Hypothalamus (tissue), 51 donors: Measurements from ENCODE around the gene XYLB.
"Not testable (repeated sequence)": the region's sequence is repeated elsewhere in the genome, so short reads cannot be mapped to it uniquely, and the experiment has no call there.

ENCODE experiments used
- DNase-seq, 51 donors: peaks; one replicate each; lab custom pipeline; 2025; lab: John Stamatoyannopoulos, UW

Gene XYLB

DNA sequence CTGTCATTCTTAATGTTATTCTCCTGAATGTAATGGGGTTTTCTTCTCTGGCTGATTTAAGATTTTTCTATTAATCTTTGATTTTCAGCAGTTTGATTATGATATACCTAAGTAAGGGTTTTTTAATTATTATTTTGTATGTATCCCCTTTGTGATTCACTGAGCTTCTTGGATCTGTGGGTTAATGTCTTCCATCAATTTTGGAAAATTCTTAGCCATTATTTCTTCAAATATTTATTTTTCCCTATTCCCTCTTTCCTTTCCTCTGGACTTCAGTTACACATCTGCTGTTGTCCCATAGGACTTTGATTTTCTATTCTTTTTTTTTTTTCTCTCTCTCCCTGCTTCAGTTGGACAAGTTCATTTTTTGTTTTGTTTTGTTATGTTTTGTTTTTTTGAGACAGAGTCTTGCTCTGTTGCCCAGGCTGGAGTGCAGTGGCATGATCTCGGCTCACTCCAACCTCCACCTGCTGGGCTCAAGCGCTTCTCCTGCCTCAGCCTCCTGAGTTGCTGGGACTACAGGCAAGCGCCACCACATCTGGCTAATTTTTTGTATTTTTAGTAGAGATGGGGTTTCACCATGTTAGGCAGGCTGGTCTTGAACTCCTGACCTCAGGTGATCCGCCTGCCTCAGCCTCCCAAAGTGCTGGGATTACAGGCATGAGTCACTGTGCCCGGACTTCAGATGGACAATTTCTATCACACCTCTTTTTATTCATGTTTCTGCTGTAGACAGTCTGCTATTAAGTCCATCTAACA is 40.6 kb downstream of the XYLB start:
- DNase-seq = no peak

DNA sequence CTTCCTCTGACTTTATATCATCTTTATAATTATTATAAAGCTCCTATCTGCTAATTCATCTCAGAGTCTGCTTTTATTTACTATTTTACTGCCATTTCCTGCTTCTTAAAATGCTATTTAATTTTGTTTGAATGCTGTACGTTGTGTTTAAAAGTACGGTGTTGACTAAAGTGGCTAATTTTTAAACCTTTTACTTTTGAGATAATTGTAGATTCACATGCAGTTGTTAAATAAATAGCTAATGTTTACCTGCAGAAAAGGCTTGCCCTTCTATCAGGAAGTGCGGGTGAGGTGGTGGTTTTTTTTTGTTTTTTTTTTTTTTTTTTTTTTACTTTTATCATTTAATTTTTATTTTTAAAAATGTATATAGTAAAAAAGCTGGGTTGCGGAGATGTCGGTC is 41.3 kb downstream of the XYLB start:
- no peak for DNase-seq

DNA sequence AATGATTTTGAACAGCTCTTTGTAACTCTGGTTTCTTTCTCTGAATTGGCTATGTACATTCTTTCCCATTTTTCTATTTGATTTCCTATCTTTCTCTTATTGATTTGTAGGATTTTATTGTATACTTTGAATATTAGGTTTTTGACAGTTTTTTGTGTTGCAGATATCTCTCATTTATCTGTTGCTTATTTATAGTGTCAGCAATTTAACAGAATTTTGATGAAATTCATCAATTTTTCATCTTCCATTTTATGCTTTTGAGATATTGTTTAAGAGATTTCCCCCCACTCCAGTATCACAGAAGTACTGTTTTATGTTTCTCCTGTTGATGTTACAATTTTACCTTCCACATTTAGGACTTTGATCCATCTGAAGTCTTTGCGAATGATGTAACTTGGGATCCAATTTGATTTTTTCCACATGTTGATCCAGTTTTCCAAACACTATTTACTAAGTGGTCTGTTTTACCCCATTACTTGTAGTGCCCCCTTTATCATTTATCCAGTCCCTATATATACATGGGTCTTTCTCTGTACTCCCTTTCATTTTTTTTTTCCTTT is 46.1 kb downstream of the XYLB start:
- DNase-seq = no peak

DNA sequence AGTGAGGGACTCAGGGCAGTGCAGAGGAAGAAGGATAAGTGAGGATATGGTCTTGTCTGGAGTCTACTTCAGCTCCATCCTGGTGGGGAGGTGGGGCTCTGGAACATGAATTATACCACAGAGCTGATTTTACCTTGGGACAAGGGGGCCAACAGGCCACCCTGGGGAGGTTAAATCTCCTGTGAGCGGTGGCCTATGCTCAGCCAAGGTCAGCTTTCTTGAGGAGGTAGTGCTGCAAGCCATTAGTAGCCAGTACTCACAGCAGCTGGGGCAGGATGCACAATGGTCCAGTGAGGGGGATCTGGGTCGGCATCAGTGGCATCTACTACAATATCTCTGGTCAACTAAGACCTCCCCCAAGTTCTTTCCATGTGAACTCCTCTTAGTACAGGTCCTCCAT is 49.7 kb downstream of the XYLB start:
- no peak for DNase-seq

DNA sequence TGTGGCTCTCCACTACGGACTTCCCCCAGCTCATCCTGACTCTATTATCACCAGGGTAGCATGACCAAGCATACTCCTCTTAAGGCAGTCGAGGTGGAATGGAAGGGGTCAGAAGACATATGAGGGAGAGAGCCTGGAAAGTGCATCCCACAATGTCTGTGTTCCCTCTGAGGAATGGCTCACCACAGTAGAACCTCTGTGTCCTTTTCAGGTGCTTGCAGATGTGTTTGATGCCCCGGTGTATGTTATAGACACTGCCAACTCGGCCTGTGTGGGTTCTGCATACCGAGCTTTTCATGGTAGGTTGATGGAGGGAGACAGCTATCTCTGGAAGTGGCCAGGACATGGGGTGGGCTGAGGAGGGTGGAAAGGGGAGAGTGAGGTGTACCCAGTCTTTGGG is 50.3 kb downstream of the XYLB start:
- DNase-seq = no peak

DNA sequence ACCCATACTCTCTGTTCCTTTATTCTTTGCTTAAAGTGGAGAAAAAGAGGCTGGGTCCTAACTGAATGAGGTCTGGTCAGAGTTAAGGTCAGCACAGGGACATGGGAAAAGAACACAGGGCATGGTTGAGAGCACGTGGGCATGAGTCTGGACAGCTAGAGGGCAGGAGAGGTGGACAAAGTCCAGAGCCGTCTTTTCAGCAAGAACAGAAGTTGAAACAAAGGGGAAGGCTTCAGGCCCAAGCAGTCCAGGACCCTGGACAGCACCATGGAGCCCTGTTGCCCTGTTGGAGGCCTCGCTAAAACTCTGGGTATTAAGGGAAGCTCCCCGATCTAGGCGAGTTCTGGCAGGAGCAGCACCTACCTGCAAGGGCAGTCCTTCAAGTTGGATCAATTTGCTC is 50.7 kb downstream of the XYLB start:
- DNase-seq = no peak

DNA sequence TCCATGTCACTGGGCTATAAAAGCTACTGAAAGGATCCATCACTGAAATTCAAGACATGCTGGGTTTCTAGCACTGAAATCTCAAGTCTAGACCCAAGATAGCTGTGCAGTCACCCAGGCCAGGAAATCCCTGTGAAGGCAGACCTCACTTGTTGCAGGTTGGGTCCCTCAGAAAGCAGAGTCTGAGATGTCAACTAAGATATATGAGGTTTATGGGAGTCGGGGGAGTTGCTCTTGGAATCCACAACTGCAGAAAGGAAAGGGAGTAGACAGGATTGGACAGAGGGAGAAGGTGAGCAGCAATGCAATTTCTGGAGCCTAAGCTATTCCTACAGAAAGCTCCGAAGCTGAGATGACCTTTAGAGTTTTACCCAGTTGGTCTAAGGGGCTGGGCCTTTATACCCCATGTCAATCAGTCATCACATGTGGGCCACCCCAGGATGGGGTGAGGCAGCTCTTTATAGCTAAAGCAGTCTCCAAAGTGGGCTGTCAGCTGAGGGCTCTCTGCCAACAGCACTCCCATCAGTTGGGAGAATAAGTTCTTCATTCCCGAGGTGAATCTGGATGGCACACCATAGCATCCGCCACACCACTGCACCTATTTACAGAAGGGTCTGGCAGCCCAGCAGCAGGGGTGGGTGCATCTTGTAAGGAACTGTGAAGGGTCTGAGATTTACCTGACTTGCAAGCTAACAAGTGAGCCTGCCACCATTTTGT is 54.8 kb downstream of the XYLB start:
- no peak for DNase-seq

DNA sequence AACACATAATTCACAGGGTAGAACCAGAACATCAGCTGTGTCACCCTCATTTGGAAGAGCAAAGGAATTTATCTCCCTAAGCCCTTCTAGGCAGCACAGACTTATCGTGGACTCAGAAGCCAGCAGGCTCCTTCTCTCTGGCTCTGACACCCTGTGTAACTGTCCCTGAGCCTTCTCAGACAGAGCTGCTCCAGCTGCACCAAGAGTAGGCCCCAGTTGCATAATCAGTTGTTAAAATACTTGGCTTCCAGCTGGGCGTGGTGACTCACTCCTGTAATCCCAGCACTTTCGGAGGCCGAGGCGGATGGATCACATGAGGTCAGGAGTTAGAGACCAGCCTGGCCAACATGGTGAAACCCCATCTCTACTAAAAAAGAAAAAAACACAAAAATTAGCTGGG is 57.7 kb downstream of the XYLB start:
- no peak for DNase-seq

DNA sequence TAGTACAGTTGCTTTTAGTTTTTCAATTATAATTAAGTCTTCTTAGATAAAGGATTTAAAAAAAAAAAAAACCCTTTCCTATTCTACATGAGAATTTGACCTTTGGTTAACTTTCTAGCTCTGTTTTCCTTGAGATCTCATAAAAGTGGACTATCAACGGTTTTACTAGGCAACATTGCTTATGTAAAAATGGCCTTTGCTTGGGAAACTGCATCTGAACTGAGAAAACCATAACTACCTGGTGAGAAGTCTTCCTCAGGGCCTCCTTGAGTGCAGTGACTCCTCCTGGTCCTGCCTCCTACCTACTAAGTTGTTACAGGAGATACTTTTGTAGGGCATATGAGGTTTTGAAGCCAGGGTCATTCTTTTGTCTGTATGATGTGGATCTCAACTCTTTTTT is 65.0 kb downstream of the XYLB start:
- no peak for DNase-seq

DNA sequence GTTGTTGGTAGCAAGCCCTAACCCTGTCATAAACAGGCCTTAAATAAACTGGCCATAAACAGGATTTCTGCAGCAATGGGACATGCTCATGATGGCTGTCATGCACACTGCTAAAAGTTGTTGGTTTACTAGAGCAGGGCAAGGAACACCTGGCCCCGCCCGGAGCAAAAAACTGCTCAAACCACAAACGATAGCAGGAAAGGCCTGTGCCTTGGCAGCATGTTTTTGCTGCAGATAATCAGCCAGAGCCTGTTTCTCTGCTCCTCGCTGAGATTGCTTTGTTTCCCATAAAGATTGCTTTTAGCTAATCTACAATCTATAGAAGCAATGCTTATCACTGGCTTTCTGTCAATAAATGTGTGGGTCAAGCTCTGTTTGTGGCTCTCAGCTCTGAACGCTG is 74.2 kb downstream of the XYLB start:
- DNase-seq = not testable (repeated sequence)

DNA sequence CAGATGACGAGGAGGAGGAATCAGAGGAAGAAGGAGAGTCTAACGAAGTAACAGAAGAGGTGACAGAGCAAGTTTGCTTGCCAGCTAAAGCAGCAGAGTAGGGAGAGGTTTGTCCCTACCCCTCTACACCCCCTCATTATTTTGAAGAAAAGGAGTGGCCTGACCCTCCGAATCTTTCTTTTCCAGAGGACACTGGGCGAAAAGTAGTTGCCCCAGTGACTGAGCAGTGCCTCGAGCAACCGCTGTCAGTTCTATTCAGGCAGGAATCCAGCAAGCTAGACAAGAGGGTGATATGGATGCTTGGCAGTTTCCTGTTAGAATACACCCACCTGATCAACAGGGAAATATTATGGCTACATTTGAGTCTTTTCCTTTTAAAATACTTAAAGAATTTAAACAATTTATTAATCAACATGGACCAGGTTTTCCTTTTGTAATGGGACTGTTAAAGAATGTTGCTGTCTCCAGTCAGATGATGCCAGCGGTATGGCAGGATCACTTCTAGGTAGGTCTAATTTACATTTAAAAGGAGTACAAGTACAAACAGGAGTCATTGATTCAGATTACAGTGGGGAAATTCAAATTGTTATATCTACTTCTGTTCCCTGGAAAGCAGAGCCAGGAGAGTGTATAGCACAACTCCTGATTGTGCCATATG is 75.2 kb downstream of the XYLB start:
- no peak for DNase-seq

DNA sequence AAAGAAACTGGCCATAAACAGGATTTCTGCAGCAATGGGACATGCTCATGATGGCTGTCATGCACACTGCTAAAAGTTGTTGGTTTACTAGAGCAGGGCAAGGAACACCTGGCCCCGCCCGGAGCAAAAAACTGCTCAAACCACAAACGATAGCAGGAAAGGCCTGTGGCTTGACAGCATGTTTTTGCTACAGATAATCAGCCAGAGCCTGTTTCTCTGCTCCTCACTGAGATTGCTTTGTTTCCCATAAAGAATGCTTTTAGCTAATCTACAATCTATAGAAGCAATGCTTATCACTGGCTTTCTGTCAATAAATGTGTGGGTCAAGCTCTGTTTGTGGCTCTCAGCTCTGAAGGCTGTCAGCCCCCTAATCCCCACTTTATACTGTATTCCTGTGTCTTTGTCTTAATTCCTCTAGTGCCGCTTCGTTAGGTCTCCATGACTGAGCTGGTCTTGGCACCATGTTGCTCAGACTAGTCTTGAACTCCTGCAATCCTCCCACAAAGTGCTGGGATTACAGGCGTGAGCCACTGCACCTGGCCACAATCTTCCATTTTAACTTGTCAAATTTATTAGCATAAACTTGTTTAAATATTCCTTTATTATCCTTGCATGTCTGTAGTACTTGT is 80.3 kb downstream of the XYLB start:
- DNase-seq = not testable (repeated sequence)

DNA sequence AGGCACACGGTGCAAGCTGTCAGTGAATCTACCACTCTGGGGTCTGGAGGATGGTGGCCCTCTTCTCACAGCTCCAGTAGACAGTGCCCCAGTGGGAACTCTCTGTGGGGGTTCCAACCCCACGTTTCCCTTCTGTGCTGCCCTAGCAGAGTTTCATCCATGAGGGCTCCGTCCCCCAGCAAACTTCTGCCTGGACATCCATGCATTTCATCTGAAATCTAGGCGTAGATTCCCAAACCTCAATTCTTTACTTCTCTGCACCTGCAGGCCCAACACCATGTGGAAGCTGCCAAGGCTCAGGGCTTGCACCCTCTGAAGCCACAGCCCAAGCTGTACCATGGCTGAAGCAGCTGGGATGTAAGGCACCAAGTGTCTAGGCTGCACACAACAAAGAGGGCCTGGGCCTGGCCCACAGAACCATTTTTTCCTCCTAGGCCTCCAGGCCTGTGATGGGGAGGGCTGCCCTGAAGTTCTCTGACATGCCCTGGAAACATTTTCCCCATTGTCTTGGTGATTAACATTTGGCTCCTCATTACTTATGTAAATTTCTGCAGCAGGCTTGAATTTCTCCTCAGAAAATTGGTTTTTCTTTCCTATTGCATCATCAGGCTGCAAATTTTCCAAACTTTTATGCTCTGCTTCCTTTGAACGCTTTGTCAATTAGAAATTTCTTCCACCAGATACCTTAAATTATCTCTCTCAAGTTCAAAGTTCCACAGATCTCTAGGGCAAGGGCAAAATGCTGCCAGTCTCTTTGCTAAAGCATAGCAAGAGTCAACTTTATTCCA is 86.5 kb downstream of the XYLB start:
- not testable (repeated sequence) for DNase-seq

DNA sequence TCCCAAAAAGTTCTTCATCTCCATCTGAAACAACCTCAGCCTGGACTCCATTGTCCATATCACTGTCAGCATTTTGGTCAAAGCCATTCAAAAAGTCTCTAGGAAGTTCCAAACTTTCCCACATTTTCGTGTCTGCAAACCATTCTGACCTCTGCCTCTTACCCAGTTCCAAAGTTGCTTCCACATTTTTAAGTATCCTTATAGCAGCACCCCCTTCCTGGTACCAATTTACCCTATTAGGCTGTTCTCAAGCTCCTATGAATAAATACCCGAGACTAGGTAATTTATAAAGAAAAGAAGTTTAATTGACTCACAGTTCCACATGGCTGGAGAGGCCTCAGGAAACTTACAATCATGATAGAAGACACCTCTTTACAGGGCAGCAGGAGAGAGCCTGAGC is 87.1 kb downstream of the XYLB start:
- DNase-seq = not testable (repeated sequence)

DNA sequence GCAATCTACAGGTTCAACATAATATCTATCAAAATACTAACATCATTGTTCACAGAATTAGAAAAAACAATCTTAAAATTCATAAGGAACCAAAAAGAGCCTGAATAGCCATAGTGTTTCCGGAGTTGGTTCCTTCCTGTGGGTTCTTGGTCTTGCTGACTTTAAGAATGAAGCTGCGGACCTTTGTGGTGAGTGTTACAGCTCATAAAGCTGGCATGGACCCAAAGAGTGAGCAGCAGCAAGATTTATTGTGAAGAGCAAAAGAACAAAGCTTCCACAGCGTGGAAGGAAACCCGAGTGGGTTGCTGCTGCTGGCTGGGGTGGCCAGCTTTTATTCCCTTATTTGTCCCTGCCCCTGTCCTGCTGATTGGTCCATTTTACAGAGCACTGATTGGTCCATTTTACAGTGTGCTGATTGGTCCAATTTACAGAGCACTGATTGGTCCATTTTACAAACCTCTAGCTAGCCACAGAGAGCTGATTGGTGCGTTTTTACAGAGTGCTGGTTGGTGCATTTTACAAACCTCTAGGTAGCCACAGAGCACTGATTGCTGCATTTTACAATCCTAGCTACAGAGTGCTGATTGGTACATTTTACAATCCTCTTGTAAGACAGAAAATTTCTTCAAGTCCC is 92.0 kb downstream of the XYLB start:
- DNase-seq = not testable (repeated sequence)

DNA sequence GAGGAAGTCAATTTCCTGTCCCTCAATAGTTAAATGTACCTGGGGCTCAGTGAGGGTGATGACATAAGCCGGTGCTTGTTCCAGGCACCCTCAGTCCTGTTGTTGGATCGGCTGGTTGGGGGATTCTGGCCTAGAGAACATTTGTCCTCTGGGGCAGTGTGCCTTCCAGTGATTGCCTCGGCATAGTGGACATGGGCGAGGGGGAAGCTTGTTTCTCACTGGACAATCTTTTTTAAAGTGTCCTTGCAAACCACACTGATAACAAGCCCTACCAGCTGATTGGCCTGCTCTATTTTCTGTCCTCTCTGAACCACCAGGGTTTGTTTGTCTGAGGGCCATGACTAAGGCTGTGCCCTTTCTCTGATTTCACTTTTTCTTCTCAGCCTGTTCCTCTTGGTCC is 96.6 kb downstream of the XYLB start:
- not testable (repeated sequence) for DNase-seq

DNA sequence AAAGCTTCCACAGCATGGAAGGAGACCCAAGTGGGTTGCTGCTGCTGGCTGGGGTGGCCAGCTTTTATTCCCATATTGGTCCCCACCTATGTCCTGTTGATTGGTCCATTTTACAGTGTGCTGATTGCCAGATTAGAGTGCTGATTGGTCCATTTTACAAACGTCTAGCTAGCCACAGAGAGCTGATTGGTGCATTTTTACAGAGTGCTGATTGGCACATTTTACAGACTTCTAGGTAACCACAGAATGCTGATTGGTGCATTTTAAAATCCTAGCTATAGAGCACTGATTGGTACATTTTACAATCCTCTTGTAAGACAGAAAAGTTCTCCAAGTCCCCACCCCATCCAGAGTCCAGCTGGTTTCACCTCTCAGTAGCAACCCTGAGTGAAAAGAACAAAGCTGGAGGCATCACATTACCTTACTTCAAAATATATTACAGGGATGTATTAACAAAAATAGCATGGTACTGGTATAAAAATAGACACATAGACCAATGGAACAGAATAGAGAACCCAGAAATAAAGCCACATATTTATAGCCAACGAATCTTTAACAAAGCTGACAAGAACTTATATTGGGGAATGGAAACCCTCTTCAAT is 99.6 kb downstream of the XYLB start:
- no peak for DNase-seq

DNA sequence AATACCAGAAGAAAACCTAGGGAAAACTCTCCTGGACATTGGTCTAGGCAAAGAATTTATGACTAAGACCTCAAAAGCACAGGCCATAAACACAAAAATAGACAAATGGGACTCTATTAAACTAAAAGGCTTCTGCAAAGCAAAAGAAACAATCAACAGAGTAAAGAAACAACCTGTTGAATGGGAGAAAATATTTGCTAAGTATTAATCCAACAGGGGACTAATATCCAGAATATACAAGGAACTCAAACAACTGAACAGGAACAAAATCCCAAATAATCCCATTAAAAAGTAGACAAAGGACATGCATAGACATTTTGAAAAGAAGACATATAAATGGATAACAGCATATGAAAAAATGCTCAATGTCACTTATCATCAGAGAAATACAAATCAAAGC is 100.2 kb downstream of the XYLB start:
- DNase-seq = no peak

DNA sequence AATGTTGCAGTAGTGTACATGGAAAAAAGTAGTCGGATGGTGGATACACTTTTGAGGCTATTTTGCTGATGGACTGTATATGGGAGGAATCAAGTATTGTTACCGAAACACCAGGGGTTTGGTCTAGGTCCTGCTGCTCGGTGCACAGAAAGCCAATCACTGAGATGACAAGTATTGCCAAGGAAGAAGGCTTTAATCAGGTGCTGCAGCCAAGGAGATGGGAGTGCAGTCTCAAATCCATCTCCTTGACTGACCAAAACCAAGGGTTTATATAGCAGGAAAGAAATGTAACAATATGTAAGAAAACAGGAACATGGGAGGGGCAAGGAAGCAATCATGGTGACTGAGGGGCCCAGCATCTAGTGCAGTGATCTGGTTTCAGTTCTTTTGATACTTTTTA is 104.3 kb downstream of the XYLB start:
- no peak for DNase-seq
